Astrocyte (in vitro differentiated cells and primary cell): ENCODE data around the gene SCAI.

ENCODE experiments used
- CTCF ChIP-seq: IDR thresholded peaks from 2 replicates; pipeline ENCODE4 v1.5.1; 2011; ENCODE audit warnings: low read depth, mild to moderate bottlenecking, inconsistent platforms, low read length, moderate library complexity; ENCODE audit not compliant: insufficient read depth
- EZH2 ChIP-seq: IDR thresholded peaks from 2 replicates; pipeline ENCODE4 v1.6.1; 2012; ENCODE audit warnings: mild to moderate bottlenecking, low read length, inconsistent platforms; ENCODE audit not compliant: insufficient read depth

- TF ChIP-seq CTCF = peak; percentile 41
- no peak for TF ChIP-seq EZH2
Observed at GRCh38 chr9:125189361-125190289, 46.3 kb upstream of the SCAI start, which contains the start of gene PPP6C.
